Stimulated activated CD4-positive, alpha-beta T cell treated with anti-CD3 and anti-CD28 coated beads, Interleukin-2, amount 100 ng/mL, for 48 hours (primary cell): Measurements from ENCODE around the gene RBP5.

Experiments
- DNase-seq, 2 donors: peaks; one replicate each; pipeline ENCODE4 v3.0.0-alpha.2; 2020

RBP5 gene

DNA sequence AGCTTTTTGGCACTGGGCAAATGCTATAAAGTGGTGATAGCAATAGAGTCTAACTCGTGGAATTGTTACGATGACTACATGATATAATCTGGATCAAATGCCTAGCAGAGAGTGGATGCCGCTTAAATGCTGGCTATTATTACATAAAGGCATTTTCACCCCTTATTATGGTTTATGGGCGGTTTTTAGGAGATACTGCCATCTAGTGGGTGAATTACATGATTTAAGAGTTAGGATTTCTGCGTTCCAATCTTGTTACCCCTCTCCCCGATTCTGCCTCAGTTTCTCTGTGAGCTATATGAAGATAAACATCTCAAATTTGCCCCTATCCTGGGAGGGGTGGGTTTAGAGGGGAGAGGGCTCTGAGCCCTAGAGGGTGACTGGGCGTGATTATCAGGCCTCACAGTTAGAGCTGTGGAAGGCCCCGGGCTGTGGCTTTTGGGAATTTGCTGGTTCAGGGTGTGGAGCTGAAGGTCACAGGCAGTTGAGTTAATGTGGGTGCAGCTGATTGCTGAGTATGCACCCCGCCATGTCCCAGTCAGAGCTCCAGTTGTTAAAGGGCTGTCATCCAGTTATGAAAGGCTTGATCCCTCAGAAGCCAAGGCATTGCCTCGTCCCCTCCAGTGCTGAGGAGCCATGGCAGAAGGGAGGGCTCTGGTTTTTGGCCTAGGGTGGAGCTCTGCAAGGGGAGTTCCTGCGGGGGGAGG is 15.9 kb upstream of the RBP5 start:
- DNase-seq = no peak

DNA sequence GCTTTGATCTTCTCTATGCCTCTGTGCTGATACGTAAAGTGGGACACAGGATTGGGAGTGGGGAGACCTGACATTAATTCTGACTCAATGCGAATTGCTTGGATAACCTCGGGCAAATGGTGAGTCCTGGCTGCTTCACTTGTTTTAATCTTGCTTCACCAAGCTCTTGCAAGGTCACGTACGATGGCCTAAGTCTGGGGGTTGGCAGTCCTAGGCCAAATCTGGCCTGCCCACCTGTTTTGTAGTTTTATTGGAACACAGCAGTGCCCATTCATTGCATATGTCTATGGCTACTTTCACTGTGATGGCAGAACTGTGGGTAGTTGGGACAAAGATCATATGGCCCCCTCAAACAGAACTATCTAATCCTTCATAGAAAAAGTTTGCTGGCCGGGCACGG is 14.9 kb upstream of the RBP5 start:
- DNase-seq = no peak

DNA sequence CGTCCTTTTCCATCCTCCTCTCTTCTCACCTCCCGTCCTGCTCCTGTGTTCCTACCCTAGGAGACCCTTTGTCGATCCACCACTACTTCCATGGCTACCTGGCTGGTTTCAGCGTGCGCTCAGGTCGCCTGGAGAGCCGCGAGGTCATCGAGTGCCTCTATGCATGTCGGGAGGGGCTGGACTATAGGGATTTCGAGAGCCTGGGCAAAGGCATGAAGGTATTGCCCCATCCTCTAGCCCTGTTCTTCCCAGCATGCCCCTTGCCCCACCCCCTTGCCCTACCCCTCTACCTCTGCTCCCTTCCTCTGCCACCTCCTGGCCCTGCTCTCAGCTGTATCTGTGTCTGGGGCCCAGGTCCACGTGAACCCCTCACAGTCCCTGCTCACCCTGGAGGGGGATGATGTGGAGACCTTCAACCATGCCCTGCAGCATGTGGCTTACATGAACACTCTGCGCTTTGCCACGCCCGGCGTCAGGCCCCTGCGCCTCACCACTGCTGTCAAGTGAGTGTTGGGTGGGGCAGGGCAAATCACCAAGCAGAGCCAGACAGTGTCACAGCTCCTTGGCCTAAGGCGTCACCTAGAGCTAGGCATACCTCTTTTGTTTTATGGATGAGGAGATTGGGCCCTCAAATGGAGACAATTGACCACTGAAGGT is 14.2 kb upstream of the RBP5 start:
- DNase-seq = no peak

DNA sequence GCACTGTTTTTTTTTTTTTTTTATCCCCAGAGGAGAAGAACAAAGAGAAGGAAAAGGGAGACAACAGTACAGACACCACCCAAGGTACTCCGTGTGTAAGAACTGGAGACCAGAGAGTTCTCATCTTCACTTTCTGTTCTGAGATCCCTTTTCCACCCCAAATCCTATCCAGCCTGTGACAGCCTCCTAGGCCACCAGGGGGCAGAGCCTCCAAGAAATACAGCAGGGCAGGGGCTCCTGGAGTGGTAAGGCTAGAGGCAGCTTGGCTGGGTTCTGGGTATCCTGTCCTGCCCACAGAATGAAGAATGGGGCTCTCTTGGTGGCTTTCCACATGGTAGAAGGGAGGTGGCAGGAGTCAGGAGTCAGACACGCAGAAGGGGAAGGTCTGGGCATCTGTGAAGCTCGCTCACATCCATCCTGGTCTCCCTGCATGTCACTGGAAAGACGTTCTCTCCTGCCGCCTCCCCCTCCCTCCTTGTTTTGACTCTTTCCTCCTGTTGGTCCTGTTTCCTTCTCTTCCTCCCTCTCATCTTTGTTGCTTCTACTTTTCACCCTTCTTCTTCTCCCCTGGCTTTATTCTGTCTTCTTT is 13.5 kb upstream of the RBP5 start:
- peak; percentile 42 to 48 for DNase-seq

DNA sequence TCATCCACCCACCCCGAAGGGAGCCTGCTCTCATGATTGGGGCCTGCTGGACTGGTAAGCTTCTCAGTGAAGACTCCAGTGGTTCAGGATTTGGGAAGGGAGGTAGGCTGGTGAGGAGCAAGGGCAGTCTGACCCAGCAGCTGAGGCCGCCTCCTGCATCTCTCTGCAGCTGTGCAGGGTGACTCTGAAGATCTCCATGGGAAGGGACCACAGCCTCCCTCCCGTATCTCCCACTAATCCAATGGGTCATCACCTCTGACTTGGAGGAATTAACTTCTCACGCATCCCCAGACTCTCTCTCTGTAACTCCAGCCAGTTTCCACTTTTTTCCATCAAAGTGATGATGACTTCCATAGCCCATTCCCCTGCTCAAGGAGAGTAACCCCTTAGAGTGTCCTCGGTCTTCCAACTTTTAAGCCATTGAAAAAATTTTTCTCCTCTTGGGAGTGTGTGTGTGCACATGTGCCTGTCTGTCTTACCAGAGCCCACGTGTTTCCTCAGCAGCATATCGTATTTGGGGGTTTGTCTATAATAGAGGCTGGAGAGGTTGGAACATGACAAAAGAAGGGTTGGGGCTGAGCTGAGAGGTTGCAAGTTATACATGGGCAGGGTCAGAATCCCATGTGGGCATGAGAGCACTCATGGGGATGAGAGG is 12.8 kb upstream of the RBP5 start:
- DNase-seq = no peak

DNA sequence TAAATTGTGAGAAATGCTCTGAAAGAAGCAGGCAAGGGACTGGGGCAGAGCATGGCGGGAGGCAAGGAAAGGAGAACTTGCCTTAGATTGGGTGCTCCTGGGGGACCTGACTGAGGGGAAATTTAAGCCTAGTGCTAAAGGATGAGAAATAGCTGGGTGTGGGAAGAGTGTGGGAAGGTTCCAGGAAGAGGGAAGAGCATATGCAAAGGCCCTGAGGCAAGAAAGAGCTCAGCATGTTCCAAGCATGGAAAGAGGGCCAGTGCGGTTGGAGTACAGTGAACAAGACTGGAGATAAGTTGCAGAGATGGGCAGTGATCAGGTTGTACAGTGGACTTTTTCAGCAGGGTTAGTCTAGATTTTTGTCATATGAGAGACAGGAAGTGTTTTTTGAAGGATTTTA is 10.5 kb upstream of the RBP5 start:
- no peak for DNase-seq

DNA sequence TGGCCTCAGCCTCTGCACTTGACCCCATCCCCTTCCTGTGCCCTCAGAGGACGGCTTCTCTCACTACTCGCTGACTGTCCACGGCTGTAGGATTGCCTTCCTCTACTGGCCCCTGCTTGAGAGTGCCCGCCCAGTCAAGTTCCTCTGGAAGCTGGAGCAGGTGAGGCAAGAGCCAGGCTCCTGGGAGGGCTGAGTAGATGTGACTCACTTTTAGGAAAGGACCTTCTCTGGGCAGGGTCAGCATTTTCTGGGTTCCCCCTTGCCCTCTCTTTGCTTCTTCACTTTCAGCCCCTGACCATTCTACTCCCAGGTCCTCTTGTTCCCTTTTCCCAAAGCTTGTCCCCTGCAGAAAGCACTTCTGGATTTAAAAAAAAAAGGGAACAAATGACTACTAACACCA is 9.2 kb upstream of the RBP5 start:
- no peak for DNase-seq

DNA sequence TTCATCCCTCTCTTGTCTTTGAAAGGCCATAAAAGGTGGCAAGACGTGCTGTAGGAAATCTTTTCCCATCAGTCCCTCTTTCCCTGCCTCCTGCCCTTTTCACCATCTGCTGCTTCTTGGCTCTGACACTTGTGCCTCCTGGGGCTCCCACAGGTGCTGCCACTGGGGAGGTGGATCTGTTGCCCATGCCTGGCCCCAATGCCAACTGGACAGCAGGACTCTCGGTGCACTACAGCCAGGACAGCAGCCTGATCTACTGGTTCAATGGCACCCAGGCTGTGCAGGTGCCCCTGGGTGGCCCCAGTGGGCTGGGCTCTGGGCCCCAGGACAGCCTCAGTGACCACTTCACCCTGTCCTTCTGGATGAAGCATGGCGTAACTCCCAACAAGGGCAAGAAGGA is 8.0 kb upstream of the RBP5 start:
- DNase-seq = no peak

DNA sequence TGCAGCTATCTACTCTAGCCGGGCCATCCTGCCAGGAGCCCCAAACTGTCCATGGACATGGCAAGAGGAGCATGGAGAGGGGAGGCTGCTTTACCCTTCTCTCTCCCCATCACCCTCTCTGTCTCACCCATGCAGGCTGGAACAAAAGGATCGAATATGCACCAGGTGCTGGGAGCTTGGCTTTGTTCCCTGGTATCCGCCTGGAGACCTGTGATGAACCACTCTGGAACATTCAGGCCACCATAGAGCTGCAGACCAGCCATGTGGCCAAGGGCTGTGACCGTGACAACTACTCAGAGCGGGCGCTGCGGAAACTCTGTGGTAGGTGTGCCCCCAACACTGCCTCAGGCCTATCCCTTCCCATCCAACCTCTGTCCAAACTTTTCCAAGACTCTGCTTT is 7.4 kb upstream of the RBP5 start:
- DNase-seq = no peak

DNA sequence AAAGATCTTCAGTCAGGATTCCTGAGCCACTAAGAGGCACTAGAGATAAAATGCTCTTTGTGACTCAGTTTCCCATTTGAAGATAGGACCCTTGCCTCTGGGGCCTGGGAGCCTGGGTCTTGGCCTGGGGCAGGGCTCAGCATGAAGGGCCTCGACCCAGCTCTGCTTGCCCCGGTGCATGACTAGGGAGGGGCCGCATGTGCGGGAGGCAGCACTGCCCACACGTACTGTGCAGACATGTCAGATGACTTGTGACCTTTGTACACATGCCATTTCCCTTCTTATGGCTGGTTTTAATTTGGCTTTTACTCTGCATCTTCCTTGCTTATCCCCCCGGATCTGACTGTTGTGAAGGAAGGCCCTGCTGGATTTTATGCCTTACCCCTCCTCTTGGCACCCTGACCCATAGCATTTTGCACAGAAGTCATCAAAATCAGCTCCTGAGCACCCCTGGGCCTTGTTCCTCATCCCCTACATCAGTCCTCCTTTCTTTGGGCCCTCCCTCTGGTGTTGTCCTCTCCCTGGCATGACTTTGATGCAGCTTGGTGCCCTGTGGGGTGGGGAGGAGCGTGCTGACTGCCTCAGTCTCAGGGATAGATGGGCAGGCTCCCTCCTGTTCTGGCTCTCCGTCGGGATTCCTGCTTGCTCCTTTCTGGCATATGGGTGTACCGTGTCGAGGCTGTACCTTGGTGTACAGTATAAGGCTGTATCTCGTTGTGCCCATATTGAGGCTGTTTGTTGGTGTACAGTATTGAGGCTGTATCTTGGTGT is 5.9 kb upstream of the RBP5 start:
- no peak for DNase-seq

DNA sequence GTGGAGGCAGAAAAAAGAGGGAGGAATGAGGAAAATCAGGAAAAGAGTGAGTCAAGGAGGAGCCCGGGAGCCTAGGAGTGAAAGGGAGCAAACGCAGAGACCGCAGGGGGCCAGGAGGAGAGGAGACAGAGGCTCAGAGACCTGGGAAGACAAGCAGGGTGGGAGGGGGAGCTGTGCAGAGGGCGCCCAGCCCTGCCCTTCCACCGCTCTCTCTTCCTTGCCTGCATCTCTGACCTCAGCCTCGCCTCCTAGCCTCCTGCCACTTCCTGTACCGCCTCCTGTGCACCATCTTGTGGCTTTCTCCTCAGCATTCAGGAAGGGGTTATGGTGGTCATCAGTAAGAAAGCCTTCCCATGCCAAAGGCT is 2.8 kb upstream of the RBP5 start:
- no peak for DNase-seq

DNA sequence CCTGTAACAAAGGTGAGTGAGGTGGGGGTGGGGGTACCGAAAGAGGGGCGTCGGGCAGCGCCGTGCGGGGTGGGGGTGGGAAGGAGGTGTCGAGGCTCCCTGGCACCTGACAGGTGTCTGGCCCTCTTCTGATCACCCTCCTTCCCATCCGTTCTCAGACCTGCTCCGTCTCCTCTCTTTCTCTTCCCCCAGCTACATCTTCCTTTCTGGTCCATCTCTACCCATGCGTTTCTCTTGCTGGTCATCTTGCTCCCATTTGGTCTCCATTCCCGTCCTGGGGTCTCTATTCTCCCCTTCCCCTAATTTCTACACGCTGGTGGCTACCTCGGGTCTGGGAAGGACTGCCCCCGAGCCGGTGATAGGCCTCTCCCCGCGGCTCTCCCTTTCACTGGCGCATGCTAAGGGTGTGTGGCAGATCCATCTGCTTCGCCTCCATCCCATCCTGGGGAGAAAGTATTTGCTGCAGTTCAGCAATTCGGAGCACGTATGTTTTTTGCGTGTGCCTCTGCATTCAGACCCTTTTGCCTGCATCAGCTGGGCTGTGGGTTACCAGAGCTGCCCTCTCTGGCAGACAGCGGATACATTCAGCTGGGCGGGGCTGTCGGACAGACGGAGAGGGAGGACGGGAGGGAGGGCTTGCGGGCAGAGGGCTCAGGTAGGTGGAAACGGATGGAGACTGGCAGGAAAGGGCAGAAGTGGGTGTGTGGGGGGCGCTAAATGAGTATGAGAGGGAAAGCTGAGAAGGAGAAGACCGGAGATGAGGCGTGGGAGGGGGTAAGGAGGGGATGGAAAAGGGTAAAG is 2.2 kb upstream of the RBP5 start:
- peak; percentile 30 to 31 for DNase-seq

DNA sequence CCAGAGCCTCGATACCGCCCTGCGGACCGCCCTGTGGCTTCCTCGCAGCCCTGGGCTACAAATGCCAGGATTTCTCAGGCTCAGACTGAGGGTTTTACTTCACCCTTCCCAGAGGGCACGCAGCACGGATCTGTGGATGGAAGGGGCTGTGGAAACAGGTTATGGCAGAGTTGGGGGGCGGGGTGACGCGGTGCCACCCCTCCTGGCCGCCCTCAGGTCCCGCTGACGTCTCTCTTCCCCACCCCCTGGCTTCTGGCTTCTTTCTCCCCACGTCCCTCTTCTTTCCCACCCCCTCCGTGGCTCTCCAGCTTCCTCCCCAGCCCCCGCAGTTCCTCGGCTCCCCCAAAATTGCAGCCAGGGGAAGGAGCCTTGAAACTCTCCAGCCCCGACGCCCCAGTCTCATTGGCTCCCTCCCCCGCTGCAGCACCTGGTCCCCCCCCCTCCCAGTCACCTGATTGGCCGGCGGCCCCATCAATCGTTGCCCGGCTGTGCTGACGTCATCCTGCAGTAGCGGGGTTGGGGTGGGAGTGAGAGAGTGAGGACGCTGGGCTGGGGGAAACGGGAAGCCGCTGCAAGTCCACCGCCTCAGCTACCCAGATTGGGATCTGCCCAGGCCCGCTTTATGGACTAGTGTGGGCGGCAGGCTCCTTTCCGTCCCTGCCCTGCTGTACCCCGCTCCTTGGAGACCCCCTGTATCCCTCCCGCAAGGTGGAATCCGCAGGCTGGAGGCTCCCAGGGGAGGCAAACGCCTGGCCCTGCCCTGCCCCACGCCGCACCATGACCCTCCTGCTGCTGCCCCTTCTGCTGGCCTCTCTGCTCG is 1.4 kb upstream of the RBP5 start, which contains the start of gene CLSTN3:
Gene CLSTN3, plus strand, starts transcription at position 500 of the 820 bp plus-strand sequence. Its CDS starts 278 bp downstream, at position 778.
- DNase-seq = peak; percentile 65 to 77

DNA sequence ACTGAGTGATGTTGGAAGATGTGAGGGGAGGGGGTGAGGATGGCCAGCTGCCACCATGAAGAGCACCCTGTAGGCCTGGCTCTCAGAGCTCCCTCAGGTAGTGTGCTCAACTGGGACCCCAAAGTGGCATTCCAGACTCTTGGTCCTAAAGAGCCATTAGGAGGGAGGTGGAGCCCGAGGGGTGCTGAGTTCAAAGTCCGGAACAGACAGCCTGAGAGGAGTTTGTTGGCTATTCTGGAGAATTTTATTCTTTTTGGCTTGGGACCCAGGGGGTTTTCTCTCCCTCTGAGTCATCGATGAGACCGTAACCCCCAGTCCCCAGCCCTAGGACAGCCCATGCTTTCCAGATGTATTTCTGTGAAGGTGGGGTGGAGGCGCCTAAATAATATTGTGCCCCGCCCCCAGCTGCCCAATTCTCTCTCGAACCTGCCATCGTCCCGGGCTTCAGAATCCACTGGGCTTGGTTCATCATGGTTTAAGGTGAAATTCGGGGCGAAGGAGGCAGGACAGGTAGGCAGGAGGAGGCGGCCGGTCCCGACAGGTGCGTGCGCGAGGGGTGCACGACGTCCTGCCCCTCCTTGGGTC is 690 bp upstream of the RBP5 start:
- no peak for DNase-seq

DNA sequence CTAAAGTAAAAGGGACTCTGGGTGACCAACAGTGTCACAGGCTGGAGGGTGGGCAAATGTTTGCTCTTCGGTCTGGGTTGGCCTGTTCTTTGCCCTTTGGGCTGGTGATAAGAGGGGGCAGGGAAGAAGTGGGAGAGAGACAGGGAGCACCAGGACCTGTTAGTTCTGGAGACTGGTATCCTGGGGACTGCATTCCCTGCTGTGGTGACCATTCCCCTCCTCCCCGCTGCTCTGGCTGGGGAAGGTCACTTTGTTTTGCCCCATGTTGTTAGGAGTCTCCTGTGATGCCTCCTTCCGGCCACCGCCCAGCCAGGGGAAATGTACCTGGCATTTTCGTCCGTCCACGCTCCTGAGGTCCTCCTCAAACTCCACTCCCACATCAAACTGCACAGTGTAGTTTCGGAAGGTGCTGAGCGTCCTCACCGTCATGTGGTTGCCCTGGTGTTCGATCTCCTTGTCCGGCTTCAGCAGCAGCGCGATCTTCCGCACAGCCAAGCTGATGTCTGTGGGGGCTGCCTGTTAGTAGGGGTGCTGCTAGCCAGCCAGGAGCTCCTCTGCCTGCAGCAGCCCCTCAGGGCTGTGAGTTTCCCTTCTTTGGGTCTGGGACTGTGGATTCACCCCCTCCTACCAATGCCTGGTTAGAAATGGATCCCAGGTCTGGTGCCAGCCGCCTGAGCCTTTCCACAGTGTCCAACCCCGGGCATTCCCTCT is 618 bp downstream of the RBP5 start:
- no peak for DNase-seq

DNA sequence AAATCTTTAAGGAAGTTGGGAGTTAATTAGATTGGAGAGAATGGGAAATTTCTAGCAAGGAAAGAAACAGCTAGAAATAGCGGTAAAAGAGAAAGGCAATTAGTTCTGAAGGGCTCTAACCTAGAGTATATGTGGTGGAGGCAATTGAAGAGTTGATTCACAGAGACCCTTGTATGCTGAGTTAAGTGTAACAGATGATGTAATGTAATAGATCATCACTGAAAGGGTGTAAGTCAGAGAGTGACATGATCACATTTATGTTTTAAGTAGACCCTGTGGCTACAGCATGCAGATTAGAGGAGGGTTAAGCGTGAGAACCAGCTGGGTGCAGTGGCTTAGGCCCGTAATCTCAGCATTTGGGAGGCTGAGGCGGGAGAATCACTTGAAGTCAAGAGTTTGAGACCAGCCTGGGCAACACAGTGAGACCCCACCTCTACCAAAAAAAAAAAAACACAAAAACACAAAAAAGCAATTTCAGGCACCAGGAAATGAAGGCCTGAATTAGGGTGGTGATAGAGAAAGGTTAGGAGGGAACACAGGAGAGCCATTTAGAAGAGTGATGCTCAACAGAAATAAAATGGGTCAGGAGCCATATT is 3.0 kb downstream of the RBP5 start:
- no peak for DNase-seq

DNA sequence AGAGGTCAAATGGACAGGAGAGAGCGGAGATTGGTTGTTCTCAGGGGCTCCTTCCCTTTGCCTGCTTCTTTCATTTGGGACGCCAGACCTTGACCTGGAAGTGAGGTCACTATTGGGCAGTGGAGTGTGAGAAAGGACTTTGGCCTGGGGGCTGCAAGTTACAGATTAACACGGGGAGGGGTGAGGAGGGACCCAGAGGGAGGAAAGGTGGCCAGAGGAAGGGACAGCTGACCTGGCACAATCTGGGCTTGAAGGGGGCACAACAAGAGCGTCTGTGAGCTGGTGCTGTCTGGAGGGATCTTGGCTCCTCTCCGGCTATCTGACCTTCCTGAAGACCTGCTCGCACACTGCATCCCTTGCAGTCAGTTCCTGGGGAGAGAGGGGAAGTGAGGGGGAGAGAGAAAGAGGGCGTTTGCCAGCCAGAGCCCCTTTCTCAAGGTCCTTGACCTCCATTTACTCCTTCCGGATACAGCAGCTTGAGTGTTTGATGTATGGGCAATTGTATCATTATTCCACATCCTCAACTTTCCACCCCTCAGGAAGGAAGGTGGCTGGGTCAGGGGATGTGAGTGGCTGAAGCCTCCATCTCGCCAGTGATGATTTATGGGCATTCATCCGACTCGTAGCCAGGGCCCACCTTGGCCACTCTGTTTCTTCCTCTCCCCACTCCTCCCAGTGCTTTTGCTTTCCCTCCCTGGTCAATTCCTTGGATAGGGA is 4.7 kb downstream of the RBP5 start:
- DNase-seq = no peak

DNA sequence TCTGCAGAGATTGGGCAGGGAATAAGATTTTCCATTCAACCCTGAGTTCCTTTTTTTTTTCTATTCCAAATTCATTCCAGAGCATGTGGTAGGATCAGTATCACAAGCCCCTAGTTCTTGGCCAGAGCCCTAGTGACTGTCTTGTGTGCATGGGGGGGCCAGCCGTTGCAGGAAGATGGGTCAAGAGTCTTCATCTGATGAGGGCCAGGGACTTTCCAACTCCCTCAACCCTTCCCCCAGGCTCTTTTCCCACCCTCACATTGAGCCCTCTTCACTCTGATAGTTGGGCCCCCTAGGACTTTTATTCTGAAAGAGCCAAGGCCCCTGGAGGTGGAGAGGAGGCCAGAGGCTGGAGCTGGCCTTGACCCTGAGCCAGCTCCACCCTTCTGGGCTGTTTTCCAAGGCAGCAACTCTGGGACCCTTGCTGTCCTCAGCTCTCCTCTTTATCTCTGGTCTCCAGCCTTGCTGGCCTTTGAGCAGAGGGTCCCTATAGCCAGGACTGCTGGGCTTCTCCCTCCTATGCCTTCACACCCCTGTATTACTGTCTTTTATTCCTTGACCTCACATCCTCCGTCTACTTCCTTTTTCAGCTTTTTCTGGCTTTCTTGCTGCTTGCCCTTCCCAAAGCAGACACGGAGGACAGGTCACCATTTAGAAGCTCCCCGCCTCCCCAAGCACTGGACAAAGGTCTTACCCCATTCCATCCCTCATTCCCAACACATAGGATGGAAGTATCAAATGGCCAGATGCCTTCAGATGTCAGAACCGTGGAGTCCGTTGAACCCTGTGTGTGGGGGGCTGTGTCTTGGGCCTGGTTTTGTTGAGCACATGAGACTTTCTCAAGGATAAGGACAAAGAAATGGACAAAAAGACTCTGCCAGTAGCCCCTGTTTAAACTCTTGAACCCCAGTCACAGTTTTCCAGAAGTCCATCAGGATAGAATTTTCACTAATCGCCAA is 5.6 kb downstream of the RBP5 start:
- no peak for DNase-seq
